Activated B cell treated with CpG ODN at 0.5 μM for 24 hours (primary cell): ENCODE data around the gene MYO16. TPM values are rescaled to one million over a fixed set of nuclear protein-coding genes. Genes with fewer than 3 reads are reported as not detected.

Experiments used
- ATAC-seq: fragments of 200-7000 bp; cut with Tn5 transposase; one replicate; pipeline ENCODE4 v1.10.0; 2021; ENCODE audit warnings: low read depth, mild to moderate bottlenecking, moderate library complexity
- CTCF ChIA-PET: fragments of 350-600 bp; sonication (Branson Sonifier 250); formaldehyde crosslinking; loops from one replicate; lab custom pipeline; 2021; ENCODE audit warnings: antibody characterized with exemption; lab: Charles Lee
- POLR2A ChIA-PET: fragments of 350-600 bp; sonication (Branson Sonifier 250); formaldehyde crosslinking; loops from one replicate; lab custom pipeline; 2021; ENCODE audit warnings: antibody characterized with exemption; lab: Charles Lee
- DNase-seq: peaks from one replicate; pipeline ENCODE4 v3.0.0; 2022
- H3K27ac Mint-ChIP-seq: one replicate; pipeline ENCODE4 v1.8.0; 2020; ENCODE audit warnings: mixed read lengths
- H3K27me3 Mint-ChIP-seq: one replicate; pipeline ENCODE4 v1.8.0; 2021; ENCODE audit warnings: mixed read lengths
- H3K36me3 Mint-ChIP-seq: one replicate; pipeline ENCODE4 v1.8.0; 2021; ENCODE audit warnings: low read depth, mixed read lengths
- H3K4me1 Mint-ChIP-seq: one replicate; pipeline ENCODE4 v1.8.0; 2021; ENCODE audit warnings: mixed read lengths
- H3K4me3 Mint-ChIP-seq: one replicate; pipeline ENCODE4 v1.8.0; 2020; ENCODE audit warnings: mild to moderate bottlenecking, mixed read lengths
- H3K9me3 Mint-ChIP-seq: one replicate; pipeline ENCODE4 v1.8.0; 2020; ENCODE audit warnings: mixed read lengths
- intact Hi-C: fragments of 100-400 bp; cut with micrococcal nuclease; formaldehyde crosslinking; loops from one replicate; pipeline ENCODE4 v1.15.1; 2024
- total RNA-seq: library from RNA; stranded (reverse); gene quantifications from 2 replicates; pipeline ENCODE4 v1.2.3, GENCODE V29; 2022
- TF ChIP-seq, protein P1 (sequence below): fragments of 200-600 bp; IDR thresholded peaks from one replicate; pipeline ENCODE4 v1.8.0; 2022; ENCODE audit warnings: antibody characterized with exemption, mild to moderate bottlenecking

MYO16 gene
- total RNA-seq, 1 donor from 2014 or later: not detected

DNA sequence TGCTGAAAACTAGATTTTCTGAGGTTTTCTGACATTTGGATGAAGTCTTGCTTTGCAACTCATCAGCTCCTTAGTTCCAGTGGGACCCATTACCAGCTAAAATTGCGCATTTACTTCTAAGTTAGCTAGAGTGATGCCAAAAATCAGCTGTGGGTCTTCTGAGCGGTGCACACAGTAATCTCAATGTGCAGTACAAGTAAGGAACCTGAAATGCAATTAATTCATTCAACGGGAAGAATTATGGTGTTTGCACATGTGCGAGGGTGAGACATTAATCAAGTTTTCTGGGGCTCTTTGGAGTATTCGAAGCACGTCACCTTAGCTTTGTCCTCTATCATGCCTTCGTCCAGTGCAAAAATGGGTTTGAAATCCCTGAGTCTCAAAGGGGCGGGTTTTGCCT is 146.2 kb downstream of the MYO16 start:
- POLR2A ChIA-PET: no interaction called here
- intact Hi-C loops: no loop called here

DNA sequence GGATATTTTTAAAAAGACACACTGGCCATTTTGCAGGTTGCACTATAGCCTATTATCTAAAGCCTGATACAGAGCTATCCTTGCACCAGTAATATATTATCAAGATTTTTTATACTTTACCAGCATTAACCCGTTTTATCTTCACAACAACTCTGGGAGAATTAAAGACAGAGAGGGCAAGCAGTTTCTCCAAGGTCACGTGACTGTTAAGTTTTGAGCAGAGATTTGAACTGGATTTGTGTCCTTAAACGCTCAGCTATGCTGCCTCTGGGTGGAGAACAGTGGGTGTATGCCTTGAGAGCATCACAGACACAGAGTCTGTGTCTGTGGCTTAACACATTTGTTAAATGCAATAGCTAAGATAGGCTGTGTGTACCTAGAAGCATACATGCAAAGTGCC is 147.2 kb downstream of the MYO16 start:
- H3K27ac Mint-ChIP-seq: no peak overlapping the region
- H3K4me3 Mint-ChIP-seq: no peak overlapping the region
- intact Hi-C loops: no loop called here
- TF ChIP-seq, protein P1, sequence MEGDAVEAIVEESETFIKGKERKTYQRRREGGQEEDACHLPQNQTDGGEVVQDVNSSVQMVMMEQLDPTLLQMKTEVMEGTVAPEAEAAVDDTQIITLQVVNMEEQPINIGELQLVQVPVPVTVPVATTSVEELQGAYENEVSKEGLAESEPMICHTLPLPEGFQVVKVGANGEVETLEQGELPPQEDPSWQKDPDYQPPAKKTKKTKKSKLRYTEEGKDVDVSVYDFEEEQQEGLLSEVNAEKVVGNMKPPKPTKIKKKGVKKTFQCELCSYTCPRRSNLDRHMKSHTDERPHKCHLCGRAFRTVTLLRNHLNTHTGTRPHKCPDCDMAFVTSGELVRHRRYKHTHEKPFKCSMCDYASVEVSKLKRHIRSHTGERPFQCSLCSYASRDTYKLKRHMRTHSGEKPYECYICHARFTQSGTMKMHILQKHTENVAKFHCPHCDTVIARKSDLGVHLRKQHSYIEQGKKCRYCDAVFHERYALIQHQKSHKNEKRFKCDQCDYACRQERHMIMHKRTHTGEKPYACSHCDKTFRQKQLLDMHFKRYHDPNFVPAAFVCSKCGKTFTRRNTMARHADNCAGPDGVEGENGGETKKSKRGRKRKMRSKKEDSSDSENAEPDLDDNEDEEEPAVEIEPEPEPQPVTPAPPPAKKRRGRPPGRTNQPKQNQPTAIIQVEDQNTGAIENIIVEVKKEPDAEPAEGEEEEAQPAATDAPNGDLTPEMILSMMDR: no peak
- DNase-seq: no peak
- no peak for ATAC-seq
- H3K9me3 Mint-ChIP-seq: no peaks in the 10 kb centered on the region
- no peaks in the 10 kb centered on the region for H3K27me3 Mint-ChIP-seq
- no peaks in the 10 kb centered on the region for H3K36me3 Mint-ChIP-seq
- CTCF ChIA-PET: no interaction called here
- no peaks in the 10 kb centered on the region for H3K4me1 Mint-ChIP-seq
- POLR2A ChIA-PET: no interaction called here

More for the DNA sequence above, 146.2 kb downstream of the MYO16 start:
- no peak for ATAC-seq
- Mint-ChIP-seq H3K4me3 (no peak overlapping the region), H3K36me3 (no peaks in the 10 kb centered on the region), H3K27ac (no peak overlapping the region), H3K9me3 (no peaks in the 10 kb centered on the region), H3K27me3 (no peaks in the 10 kb centered on the region), H3K4me1 (no peaks in the 10 kb centered on the region)
- TF ChIP-seq, protein P1: no peak
- CTCF ChIA-PET: no interaction called here
- DNase-seq: no peak

DNA sequence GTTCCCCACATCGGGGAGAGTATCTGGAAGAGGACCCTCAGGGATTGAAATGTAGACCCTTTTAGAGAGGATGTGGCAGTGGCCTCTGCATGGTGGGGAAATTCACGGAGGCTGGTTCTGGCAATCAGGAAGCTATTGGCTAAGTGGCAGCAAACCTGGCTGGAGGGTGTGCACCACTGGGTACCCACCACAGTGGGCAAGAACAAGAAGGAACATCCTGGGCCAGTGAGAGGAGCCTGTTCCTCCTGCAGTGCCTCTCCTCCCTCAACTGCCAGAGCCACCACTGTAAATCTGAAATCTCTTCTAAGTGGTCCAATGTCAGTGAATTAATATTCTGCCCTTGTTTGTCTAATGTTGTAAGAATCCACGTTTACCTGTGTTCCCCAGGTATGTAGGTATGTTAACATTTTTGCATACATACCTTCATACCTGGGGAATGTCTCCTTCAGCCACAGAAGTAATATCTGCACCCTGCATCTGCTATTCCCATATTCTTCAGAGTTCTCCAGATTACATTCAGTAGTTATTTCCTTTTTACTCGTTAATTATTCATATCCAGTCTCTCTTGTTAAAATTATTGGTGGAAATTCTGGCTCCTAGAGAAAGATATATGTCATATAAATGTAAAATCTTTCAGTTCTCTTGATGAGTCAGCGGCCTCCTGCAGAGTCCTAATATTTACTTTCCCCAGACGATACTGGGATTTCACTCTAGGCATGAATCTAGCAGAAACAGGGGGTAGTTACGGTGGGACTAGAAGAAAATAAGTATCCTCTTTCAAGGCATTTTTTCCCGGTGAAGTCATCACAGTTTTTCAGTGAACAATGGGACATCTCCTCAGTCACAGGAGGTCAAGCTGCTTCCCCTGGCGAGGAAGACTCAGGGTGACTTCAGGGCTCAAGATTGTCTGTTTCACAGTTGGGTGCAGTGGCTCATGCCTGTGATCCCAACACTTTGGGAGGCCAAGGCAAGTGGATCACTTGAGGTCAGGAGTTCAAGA is 148.3 kb downstream of the MYO16 start:
- no peaks in the 10 kb centered on the region for H3K36me3 Mint-ChIP-seq

DNA sequence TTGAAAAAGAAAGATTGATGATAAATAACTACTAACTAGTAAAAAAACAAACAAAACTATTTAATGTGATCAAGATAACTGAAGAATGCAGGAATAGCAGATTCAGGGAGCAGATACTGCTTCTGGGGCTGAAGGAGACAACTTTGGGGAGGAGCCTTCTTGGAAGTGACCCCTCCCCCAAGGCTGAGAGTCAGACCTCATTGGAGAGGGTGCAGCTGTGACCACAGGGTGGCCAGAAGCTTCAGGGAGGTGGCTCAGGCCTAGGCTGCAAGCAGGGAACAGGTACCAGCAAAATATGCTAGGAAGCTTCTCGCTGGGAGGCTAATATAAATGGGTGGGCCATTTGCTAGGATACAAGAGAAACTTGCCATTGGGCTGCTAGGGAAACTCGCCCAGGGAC is 149.9 kb downstream of the MYO16 start:
- no peaks in the 10 kb centered on the region for H3K9me3 Mint-ChIP-seq
- ChIA-PET POLR2A (no interaction called here), CTCF (no interaction called here)
- no peak for DNase-seq
- no peak for ATAC-seq
- intact Hi-C loops: no loop called here
- H3K27ac Mint-ChIP-seq: no peak overlapping the region
- H3K36me3 Mint-ChIP-seq: no peaks in the 10 kb centered on the region
- TF ChIP-seq, protein P1: no peak
- H3K4me1 Mint-ChIP-seq: no peaks in the 10 kb centered on the region
- H3K4me3 Mint-ChIP-seq: no peak overlapping the region
- H3K27me3 Mint-ChIP-seq: no peaks in the 10 kb centered on the region

More for the DNA sequence above, 148.3 kb downstream of the MYO16 start:
- Mint-ChIP-seq H3K9me3 (no peaks in the 10 kb centered on the region), H3K27ac (no peak overlapping the region), H3K27me3 (no peaks in the 10 kb centered on the region), H3K4me1 (no peaks in the 10 kb centered on the region), H3K4me3 (no peak overlapping the region)
- DNase-seq (no peak), ATAC-seq (no peak)
- intact Hi-C loops: no loop called here
- ChIA-PET CTCF (no interaction called here), POLR2A (no interaction called here)
- TF ChIP-seq, protein P1: no peak

DNA sequence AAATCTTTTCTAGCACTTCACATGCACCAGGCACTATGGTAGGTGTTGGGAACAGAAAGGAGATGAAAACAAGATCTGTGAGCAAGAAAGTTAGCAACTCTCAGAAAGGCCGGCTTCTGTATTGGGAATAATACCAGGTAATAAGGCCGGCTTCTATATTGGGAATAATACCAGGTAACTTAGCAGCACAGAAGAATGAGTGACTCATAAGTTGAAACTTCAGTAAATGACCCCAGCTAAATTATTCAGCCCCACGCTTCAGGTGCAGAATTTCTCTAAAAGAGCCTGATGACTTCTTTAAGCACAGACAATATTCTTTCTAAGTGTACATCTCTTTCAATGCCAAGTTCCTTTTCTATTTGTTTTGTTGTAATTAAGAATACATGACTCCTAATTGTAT is 151.3 kb downstream of the MYO16 start:
- Mint-ChIP-seq H3K27ac (no peak overlapping the region), H3K27me3 (no peaks in the 10 kb centered on the region), H3K4me3 (no peak overlapping the region), H3K36me3 (no peaks in the 10 kb centered on the region), H3K9me3 (no peaks in the 10 kb centered on the region), H3K4me1 (no peaks in the 10 kb centered on the region)
- TF ChIP-seq, protein P1: no peak
- ChIA-PET CTCF (no interaction called here), POLR2A (no interaction called here)
- DNase-seq (no peak), ATAC-seq (no peak)
- intact Hi-C loops: no loop called here
